Epithelial cell of esophagus (primary cell): ENCODE data around the gene PHLDB3.
"Not testable (repeated sequence)": the region's sequence is repeated elsewhere in the genome, so short reads cannot be mapped to it uniquely, and the experiment has no call there.

Experiments used
- DNase-seq: peaks from one replicate; pipeline ENCODE4 v3.0.0; 2010; ENCODE audit warnings: low read depth
- H3K4me3 ChIP-seq: 2 replicates; pipeline ENCODE4 v1.5.1; 2011; ENCODE audit warnings: mild to moderate bottlenecking, low read length, control low read depth
- TF ChIP-seq, protein P1 (sequence below): IDR thresholded peaks from 2 replicates; pipeline ENCODE4 v1.5.1; 2011; ENCODE audit warnings: low read depth, mild to moderate bottlenecking, low read length, control low read depth, inconsistent platforms; ENCODE audit not compliant: insufficient read depth; ENCODE audit errors: missing control alignments

Gene PHLDB3

DNA sequence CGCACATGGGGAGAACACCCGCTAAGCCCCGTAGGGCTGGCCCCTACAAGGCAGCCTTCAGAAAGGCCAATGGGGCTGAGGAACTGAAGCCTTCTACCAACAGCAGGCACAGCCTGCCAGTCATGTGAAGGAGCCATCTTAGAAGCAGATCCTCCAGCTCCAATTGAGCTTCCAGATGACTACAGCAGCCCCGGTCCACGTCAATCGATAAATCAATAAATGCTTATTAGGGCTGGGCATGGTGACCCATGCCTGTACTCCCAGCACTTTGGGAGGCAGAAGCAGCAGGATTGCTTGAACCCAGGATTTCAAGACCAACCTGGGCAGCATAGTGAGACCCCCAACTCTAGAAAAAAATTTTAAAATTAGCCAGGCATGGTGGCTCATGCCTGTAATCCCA is 66.8 kb downstream of the PHLDB3 start:
- DNase-seq, result no peak
- TF ChIP-seq, protein P1, sequence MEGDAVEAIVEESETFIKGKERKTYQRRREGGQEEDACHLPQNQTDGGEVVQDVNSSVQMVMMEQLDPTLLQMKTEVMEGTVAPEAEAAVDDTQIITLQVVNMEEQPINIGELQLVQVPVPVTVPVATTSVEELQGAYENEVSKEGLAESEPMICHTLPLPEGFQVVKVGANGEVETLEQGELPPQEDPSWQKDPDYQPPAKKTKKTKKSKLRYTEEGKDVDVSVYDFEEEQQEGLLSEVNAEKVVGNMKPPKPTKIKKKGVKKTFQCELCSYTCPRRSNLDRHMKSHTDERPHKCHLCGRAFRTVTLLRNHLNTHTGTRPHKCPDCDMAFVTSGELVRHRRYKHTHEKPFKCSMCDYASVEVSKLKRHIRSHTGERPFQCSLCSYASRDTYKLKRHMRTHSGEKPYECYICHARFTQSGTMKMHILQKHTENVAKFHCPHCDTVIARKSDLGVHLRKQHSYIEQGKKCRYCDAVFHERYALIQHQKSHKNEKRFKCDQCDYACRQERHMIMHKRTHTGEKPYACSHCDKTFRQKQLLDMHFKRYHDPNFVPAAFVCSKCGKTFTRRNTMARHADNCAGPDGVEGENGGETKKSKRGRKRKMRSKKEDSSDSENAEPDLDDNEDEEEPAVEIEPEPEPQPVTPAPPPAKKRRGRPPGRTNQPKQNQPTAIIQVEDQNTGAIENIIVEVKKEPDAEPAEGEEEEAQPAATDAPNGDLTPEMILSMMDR, result no peak

DNA sequence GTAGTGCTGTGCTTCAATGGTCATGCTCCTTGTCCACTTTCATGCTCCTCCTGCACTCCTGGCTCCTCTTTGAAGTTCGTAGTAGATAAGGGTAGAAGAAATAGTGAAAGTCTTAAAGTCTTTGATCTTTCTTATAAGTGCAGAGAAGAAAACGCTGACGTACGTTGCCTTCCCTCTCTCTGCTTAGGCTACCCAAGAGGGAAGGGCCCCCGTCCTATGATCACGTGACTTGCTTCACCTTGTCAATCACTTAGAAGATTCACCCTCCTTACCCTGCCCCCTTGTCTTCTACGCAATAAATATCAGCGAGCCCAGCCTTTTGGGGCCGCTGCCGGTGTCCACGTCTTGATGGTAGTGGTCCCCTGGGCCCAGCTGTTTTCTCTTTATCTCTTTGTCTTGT is 67.3 kb downstream of the PHLDB3 start:
- DNase-seq, H3K4me3 ChIP-seq: not testable (repeated sequence)

More for the DNA sequence above, 66.8 kb downstream of the PHLDB3 start:
- H3K4me3 ChIP-seq, result no peak overlapping the region

DNA sequence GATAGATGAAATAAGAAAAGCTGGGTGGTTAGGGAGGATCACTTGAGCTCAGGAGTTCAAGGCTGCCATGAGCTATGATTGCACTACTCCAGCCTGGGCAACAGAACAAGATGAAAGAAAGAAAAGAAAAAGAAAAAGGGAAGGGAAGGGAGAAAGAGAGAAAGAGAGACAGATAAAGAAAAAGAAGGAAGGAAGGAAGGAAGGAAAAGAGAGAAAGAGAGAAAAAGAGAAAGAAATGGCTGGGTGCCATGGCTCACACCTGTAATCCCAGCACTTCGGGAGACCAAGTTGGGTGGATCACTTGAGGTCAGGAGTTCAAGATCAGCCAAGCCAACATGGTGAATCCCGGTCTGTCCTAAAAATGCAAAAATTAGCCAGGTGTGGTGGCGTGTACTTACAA is 68.8 kb downstream of the PHLDB3 start:
- no peak for DNase-seq
- H3K4me3 ChIP-seq, result no peak overlapping the region
- TF ChIP-seq, protein P1, result no peak

GRCh38 chr19:43433689-43434088 is 70.9 kb downstream of the PHLDB3 start:
- no peak for DNase-seq
- no peak overlapping the region for H3K4me3 ChIP-seq
- TF ChIP-seq, protein P1, result no peak

DNA sequence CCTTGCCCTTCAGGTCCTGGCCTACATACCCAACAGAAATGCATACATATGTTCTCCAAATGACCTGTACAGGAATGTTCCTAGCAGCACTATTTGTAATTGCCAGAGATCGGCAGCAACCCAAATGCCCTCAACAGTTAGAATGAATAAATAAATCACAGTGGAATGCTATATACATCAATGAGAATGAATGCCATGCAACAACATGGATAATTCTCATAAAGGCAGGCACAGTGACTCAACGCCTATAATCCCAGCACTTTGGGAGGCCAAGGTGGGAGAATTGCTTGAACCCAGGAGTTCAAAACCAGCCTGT is 71.2 kb downstream of the PHLDB3 start:
- no peak overlapping the region for H3K4me3 ChIP-seq
- TF ChIP-seq, protein P1, result no peak
- DNase-seq, result no peak

DNA sequence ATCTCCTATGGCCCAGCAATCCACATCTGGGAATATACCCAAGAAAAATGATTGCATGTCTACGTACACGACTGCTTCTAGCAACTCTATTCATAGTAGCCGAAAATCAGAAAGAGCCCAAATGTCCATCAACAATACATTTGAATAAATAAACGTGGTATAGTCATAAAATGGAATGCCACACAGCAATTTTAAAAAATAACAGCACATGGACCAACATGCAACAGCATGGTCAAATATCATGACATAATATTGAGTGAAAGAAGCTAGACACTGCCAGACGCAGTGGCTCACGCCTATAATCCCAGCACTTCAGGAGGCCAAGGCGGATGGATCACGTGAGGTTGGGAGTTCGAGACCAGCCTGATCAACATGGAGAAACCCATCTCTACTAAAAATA is 73.6 kb downstream of the PHLDB3 start:
- TF ChIP-seq, protein P1, result no peak
- DNase-seq, result no peak
- no peak overlapping the region for H3K4me3 ChIP-seq

- TF ChIP-seq, protein P1, result no peak
- DNase-seq, result peak; percentile 12
- no peak overlapping the region for H3K4me3 ChIP-seq
Measured at GRCh38 chr19:43430142-43430710, 74.3 kb downstream of the PHLDB3 start.
